NCI-H345 (cell line): Measurements from ENCODE around the gene NAT14.

Experiments used
- DNase-seq: peaks from one replicate; lab custom pipeline; 2025; lab: John Stamatoyannopoulos, UW

NAT14 gene

GRCh38 chr19:55471266-55471665, 13.7 kb upstream of the NAT14 start:
- no peak for DNase-seq

DNA sequence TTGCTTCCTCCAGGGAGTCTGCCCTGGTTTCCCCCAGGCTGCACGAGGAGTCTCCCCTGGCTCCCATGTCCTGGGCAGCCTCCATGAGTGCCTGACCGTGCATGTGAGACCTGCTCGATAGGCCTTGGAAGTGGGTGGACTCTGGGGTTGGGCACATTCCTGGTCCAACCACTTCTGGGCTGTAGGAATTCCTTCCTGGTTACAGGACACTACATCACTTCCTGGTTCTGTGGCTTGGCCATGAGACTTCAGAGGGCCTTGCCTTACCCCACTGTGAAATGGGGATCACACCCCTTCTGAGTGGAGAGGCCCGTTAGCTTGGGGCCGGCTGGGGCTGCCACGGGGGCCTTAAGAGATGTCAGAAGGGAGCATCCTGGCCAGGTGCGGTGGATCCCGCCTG, 12.5 kb upstream of the NAT14 start:
- no peak for DNase-seq

DNA sequence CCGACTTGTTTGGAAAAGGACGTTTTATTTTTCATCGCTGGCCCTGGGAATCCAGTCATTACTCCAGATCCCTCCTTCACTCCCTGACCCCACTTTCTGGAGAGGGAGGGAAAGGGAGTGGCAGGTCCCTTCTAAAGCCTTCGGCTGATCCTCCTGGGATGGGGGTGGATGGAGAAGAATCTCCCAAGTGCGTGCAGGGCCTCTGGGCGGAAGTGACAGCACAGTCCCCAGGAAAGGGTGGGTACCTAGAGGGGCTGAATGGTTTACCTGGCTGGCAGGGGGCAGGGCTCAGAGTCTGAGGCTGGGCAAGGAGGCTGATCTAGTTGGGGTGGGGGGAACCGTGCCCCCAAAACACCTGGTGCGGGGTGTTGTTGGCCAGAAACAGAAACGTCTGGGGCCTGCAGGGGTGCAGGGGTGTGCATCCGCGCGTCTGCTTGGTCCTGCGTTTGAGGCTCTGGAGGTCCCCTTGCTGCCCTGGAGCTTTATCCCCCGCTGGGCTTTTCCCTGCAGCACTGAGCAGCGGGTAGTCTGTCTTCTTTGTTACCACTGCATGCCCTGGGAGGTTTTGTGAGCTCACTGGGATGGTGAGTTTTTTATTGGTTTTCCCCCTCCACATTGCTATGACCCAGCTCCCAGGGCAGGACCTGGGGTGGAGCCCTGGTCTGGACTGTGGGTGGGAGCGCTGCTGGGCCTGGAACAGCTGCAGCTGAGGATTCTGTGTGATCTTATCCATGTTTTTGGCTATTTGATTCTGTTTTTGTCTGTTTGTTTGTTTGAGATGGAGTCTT, 11.6 kb upstream of the NAT14 start:
- no peak for DNase-seq

DNA sequence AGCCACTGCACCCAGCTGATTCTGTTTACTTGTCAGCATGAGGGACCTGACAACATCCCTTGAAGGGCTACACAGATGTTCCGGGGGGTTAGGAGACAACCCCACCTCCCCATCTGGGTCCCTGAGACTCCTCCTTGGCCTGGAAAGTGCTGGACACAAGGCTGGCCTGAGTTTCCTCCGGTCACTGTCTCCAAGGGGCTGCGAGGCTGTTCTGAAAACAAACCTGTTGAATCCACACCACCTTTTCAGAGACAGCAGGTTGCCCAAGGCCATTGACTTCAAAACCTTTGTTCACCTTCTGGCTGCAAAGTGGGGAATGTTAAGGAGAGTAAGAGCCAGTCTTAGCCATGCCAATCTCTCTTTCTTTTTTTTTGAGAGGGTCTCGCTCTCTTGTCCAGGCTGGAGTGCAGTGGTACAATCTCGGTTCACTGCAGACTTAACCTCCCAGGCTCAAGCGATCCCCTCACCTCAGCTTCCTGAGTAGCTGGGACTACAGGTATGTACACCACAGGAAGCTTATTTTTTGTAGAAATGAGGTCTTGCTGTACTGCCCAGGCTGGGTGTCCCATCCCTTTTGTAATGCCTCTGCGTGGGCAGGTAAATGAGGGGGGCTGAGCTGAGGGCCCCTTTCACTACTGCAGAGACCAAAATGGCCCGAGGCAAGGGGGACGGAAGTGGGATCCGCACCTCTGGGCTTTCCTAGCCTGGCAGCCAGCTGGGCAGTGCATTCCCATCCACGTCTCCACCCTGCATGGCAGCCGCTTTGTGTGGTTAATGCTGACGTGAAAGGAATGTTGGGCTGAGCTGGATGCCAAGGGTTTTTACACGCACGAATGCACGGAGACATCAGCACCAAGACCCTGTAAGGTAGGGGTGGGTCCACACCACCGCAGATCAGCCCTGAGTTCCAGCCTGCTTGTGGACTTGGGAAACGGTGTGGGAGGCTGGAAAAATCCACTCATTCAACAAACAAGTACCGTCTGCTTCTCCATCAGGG, 10.4 kb upstream of the NAT14 start:
- DNase-seq: no peak

GRCh38 chr19:55476100-55476775, 8.8 kb upstream of the NAT14 start, which contains the start of gene ZNF628:
Gene ZNF628, plus strand, starts transcription at chr19:55476617. Its CDS starts 3,294 bp downstream, at chr19:55479911.
- DNase-seq: peak; percentile 96

- no peak for DNase-seq
Observed at GRCh38 chr19:55477905-55478304, 7.1 kb upstream of the NAT14 start.

- DNase-seq: no peak
Observed at GRCh38 chr19:55478364-55478763, 6.6 kb upstream of the NAT14 start.

- DNase-seq: no peak
Observed at GRCh38 chr19:55479045-55479444, 5.9 kb upstream of the NAT14 start.

- no peak for DNase-seq
Observed at GRCh38 chr19:55479451-55480230, 5.3 kb upstream of the NAT14 start.

GRCh38 chr19:55481148-55481793, 3.7 kb upstream of the NAT14 start:
- no peak for DNase-seq

- DNase-seq: no peak
Observed at GRCh38 chr19:55481794-55482155, 3.2 kb upstream of the NAT14 start.

- no peak for DNase-seq
Observed at GRCh38 chr19:55482156-55482961, 2.6 kb upstream of the NAT14 start.

DNA sequence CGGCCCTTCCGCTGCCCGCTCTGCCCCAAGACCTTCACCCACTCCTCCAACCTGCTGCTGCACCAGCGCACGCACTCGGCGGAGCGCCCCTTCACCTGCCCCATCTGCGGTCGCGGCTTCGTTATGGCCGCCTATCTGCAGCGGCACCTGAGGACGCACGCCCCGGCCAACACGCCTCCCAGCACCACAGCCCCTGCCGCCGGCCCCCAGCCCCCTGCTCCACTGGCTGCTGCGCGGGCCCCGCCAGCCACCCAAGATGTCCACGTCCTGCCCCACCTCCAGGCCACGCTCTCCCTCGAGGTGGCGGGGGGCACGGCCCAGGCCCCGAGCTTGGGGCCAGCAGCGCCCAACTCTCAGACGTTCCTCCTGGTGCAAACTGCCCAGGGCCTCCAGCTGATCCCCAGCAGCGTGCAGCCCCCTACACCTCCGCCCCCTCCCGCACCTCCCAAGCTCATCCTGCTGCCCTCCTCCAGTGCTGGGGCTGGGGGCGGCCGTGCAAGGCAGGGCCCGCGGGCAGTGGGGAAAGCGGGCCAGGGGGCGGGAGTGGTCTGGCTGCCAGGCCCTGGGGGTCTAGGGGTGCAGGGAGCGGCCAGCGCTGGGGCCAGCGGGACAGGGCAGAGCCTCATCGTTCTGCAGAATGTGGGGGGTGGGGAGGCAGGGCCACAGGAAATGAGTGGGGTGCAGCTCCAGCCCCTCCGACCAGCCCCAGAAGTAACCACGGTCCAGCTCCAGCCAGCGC, 1.9 kb upstream of the NAT14 start:
- DNase-seq: no peak

DNA sequence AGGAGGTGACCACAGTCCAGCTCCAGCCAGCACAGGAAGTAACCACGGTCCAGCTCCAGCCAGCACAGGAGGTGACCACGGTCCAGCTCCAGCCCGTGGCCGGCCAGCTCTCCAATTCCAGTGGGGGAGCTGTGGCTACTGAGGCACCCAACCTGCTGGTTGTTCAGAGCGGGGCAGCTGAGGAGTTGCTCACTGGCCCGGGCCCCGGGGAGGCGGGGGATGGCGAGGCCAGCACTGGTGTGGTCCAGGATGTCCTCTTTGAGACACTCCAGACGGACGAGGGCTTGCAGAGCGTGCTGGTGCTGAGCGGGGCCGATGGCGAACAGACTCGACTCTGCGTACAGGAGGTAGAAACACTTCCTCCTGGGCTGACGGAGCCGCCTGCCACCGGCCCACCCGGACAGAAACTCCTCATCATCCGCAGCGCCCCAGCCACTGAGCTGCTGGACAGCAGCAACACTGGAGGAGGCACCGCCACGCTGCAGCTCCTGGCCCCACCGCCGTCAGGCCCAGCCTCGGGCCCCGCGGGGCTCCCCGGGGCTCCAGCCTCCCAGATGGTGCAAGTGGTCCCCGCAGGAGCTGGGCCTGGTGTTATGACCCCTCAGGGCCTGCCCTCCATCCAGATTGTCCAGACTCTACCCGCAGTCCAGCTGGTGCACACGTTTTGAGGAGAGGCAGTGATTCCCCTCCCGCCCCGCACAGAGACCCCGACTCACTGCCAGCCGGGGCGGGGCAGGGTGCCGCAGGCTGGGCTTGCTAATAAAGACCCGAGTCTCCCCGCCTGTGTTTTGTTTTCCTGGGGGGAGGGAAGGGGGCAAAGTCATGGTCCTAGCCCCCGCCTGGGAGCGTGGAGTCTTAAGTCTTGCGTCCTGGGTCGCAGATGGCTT, 1.0 kb upstream of the NAT14 start:
- DNase-seq: no peak

DNA sequence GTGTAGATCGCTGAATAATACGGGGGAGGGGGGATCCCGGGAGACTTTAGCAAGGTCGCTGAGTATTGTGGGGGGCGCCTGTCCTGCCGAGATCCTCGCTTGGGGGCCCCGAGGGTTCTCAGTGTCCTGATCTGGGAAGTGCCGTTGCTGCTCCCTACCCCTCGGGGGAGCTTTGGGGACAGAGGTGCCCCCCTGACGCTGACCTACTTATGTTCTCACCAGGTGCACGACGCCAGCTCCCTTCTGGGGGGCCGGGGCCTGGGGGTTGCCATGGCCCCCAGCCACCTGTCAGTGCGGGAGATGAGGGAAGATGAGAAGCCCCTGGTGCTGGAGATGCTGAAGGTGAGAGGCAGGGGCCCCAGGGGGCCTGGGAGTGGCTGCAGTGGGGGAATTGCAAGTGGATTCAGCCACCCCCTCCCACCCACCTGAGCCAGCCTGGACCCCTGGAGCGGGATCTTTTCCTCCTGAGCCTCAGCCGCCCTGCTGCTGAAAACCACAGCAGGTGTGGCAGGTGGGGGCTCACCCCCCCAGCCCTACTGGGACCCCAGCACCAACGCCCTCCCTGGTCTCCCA, 537 bp downstream of the NAT14 start:
- no peak for DNase-seq

DNA sequence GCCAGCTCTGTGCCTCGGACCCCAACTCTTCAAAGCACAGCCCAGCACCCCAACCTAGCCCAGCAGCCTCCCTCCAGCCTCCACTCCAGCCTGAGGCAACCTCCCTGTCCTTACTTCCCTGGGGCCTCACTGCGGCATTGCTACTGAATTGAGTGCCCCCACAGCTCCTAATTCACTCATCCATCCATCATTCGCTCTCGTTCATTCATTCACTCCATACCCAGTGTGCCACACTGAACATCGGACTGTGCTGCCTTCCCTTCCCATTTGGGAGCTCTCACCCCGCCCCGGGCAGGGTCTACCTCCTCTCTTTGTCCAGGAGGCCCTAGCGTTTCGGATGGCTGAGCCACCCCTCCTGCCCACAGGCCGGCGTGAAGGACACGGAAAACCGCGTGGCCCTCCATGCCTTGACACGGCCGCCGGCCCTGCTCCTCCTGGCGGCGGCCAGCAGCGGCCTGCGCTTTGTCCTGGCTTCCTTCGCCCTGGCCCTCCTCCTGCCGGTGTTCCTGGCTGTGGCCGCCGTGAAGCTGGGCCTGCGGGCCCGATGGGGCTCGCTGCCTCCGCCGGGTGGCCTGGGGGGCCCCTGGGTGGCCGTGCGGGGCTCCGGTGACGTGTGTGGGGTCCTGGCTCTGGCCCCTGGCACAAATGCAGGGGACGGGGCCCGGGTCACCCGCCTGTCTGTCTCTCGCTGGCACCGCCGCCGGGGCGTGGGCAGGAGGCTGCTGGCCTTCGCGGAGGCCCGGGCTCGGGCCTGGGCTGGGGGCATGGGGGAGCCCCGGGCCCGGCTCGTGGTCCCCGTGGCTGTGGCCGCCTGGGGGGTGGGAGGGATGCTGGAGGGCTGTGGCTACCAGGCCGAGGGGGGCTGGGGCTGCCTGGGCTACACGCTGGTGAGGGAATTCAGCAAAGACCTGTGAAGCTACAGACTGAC, 1.3 kb downstream of the NAT14 start:
- DNase-seq: no peak
